A549 (cell line): ENCODE results near the gene TCF25. TPM values are rescaled to one million over a fixed set of nuclear protein-coding genes. Genes with fewer than 3 reads are reported as not detected.

ENCODE experiments used
- ATAC-seq, 2 experiments: fragments of 200-7000 bp in 1 of 2; fragments of >200 bp in 1 of 2; cut with Nextera tagmentation in 1 of 2; cut with Tn5 transposase in 1 of 2; 3 replicates each; pipeline versions ENCODE4 v1.8.0 to v1.9.1; 2018 to 2020; ENCODE audit warnings: mild to moderate bottlenecking in 1 of 2, moderate library complexity in 1 of 2
- CTCF ChIA-PET: fragments of 300-600 bp; sonication (Branson Sonifier 250); formaldehyde crosslinking; extraction: SDS; loops from one replicate; lab custom pipeline; 2021; ENCODE audit warnings: antibody characterized with exemption, inconsistent platforms; lab: Yijun Ruan, JAX
- POLR2A ChIA-PET: fragments of 350-600 bp; formaldehyde crosslinking; extraction: SDS; loops from one replicate; lab custom pipeline; 2021; ENCODE audit warnings: antibody characterized with exemption, inconsistent platforms; lab: Yijun Ruan, JAX
- DNase-seq, 2 experiments: peaks; one replicate each; pipeline versions ENCODE4 v3.0.0 to v3.0.0-alpha.2; 2011 to 2016; ENCODE audit warnings: low read depth in 1 of 2, low spot score in 1 of 2
- FAIRE-seq: peaks from 2 replicates; lab custom pipeline; 2011; peaks lifted over from hg19 to GRCh38; lab: Jason Lieb, UNC
- H3K27ac ChIP-seq, 2 experiments: fragments of >200 bp; sonication (Bioruptor Twin); formaldehyde crosslinking; 3 replicates each; pipeline ENCODE4 v1.5.1; 2016 to 2017
- H3K4me1 ChIP-seq: fragments of >200 bp; sonication (Bioruptor Twin); formaldehyde crosslinking; 3 replicates; pipeline ENCODE4 v1.6.1; 2016
- H3K4me2 ChIP-seq: fragments of >200 bp; sonication (Bioruptor Twin); formaldehyde crosslinking; 3 replicates; pipeline ENCODE4 v1.6.1; 2016
- H3K4me3 ChIP-seq: fragments of >200 bp; sonication (Bioruptor Twin); formaldehyde crosslinking; 3 replicates; pipeline ENCODE4 v1.5.1; 2016
- H3K9me3 ChIP-seq: fragments of >200 bp; sonication (Bioruptor Twin); formaldehyde crosslinking; 3 replicates; pipeline ENCODE4 v1.6.1; 2016
- ATOH8 ChIP-seq: fragments of 250-450 bp; sonication (Bioruptor Pico); IDR thresholded peaks from 2 replicates; pipeline ENCODE4 v1.5.0; 2020; ENCODE audit warnings: low read depth, mild to moderate bottlenecking, moderate library complexity
- CBX8 ChIP-seq: fragments of 200-600 bp; sonication (generic); IDR thresholded peaks from 2 replicates; pipeline ENCODE4 v1.6.1; 2016
- CHD4 ChIP-seq: fragments of 200-600 bp; sonication (generic); IDR thresholded peaks from 2 replicates; pipeline ENCODE4 v1.6.1; 2016; ENCODE audit warnings: antibody characterized with exemption, mild to moderate bottlenecking, borderline replicate concordance
- CTCF ChIP-seq: fragments of >200 bp; sonication (Bioruptor Twin); formaldehyde crosslinking; IDR thresholded peaks from 3 replicates; pipeline ENCODE4 v1.5.1; 2016
- E2F6 ChIP-seq: IDR thresholded peaks from 2 replicates; pipeline ENCODE4 v1.6.1; 2012; ENCODE audit warnings: low read depth, borderline replicate concordance
- ESRRA ChIP-seq: fragments of 150-350 bp; IDR thresholded peaks from 2 replicates; pipeline ENCODE4 v1.6.1; 2014; ENCODE audit warnings: mild to moderate bottlenecking, low read length, borderline replicate concordance
- FOSB ChIP-seq: fragments of 250-450 bp; sonication (Bioruptor Pico); IDR thresholded peaks from 2 replicates; pipeline ENCODE4 v1.5.0; 2020; ENCODE audit warnings: mild to moderate bottlenecking, moderate library complexity
- FOSL2 ChIP-seq, 2 experiments: fragments of 450-650 bp in 1 of 2; fragments of >200 bp in 1 of 2; sonication (Bioruptor Twin) in 1 of 2; formaldehyde crosslinking; IDR thresholded peaks; 2 replicates each; pipeline versions ENCODE4 v1.5.0 to v1.6.1; 2016 to 2020; ENCODE audit warnings: mild to moderate bottlenecking in 1 of 2, moderate library complexity in 1 of 2
- FOXS1 ChIP-seq: fragments of 250-450 bp; sonication (Bioruptor Pico); IDR thresholded peaks from 2 replicates; pipeline ENCODE4 v1.5.0; 2020; ENCODE audit warnings: mild to moderate bottlenecking, moderate library complexity
- GATA3 ChIP-seq: IDR thresholded peaks from 2 replicates; pipeline ENCODE4 v1.6.1; 2012; ENCODE audit warnings: borderline replicate concordance
- HOXA7 ChIP-seq: fragments of 250-450 bp; sonication (Bioruptor Pico); IDR thresholded peaks from 2 replicates; pipeline ENCODE4 v1.5.0; 2020; ENCODE audit warnings: mild to moderate bottlenecking, moderate library complexity
- KDM1A ChIP-seq: fragments of 200-600 bp; sonication (generic); IDR thresholded peaks from 2 replicates; pipeline ENCODE4 v1.6.1; 2016; ENCODE audit warnings: low read depth, mild to moderate bottlenecking
- KDM5A ChIP-seq: fragments of 200-600 bp; sonication (generic); IDR thresholded peaks from 2 replicates; pipeline ENCODE4 v1.6.1; 2016; ENCODE audit warnings: antibody characterized with exemption, mild to moderate bottlenecking
- MAFK ChIP-seq: fragments of 450-650 bp; IDR thresholded peaks from 2 replicates; pipeline ENCODE4 v1.6.1; 2014; ENCODE audit not compliant: partially characterized antibody
- MYC ChIP-seq: IDR thresholded peaks from 2 replicates; pipeline ENCODE4 v1.6.1; 2012; ENCODE audit warnings: mild to moderate bottlenecking, inconsistent platforms, low read length, improper control_type of control experiment, borderline replicate concordance
- PBX3 ChIP-seq: IDR thresholded peaks from 2 replicates; pipeline ENCODE4 v1.6.1; 2012
- PHF8 ChIP-seq: fragments of 200-600 bp; sonication (generic); IDR thresholded peaks from 2 replicates; pipeline ENCODE4 v1.6.1; 2016; ENCODE audit warnings: low read depth, mild to moderate bottlenecking, antibody characterized with exemption, moderate library complexity, borderline replicate concordance
- RFX5 ChIP-seq: fragments of 450-650 bp; IDR thresholded peaks from 2 replicates; pipeline ENCODE4 v1.7.1; 2014; ENCODE audit warnings: antibody characterized with exemption, mild to moderate bottlenecking, moderate library complexity
- RNF2 ChIP-seq: fragments of 200-600 bp; sonication (generic); IDR thresholded peaks from 2 replicates; pipeline ENCODE4 v1.6.1; 2016; ENCODE audit warnings: low read depth, mild to moderate bottlenecking, antibody characterized with exemption, moderate library complexity, borderline replicate concordance
- SMC3 ChIP-seq: fragments of >200 bp; sonication (Bioruptor Twin); formaldehyde crosslinking; IDR thresholded peaks from 3 replicates; pipeline ENCODE4 v1.6.1; 2018; ENCODE audit warnings: inconsistent platforms
- TFCP2L1 ChIP-seq: fragments of 250-450 bp; sonication (Bioruptor Pico); IDR thresholded peaks from 2 replicates; pipeline ENCODE4 v1.5.0; 2021; ENCODE audit warnings: mild to moderate bottlenecking
- TP53 ChIP-seq: fragments of 250-450 bp; sonication (Bioruptor Pico); IDR thresholded peaks from 2 replicates; pipeline ENCODE4 v1.5.0; 2021; ENCODE audit warnings: mild to moderate bottlenecking, moderate library complexity
- USF2 ChIP-seq: fragments of 450-650 bp; IDR thresholded peaks from 2 replicates; pipeline ENCODE4 v1.6.1; 2014; ENCODE audit warnings: antibody characterized with exemption
- ZNF302 ChIP-seq: fragments of 250-450 bp; sonication (Bioruptor Pico); IDR thresholded peaks from 2 replicates; pipeline ENCODE4 v1.9.0; 2021; ENCODE audit warnings: inconsistent platforms, mild to moderate bottlenecking, moderate library complexity
- WGBS: methylation state at CpG from one replicate; pipeline ENCODE4 v1.1.6; 2017; ENCODE audit errors: missing lambda C conversion rate; 5-methylcytosine and 5-hydroxymethylcytosine counted together
- polyA plus RNA-seq, 4 experiments: library from polyadenylated mRNA; depleted of rRNA in 3 of 4; stranded (reverse); fragments of >200 nt; fragmentation: RNase III in 1 of 4; extraction: RNeasy Plus Mini Kit Qiagen cat#74134 plus additional on column Dnase treatment in 1 of 4; gene quantifications; 2 replicates in 3 of 4; 3 replicates in 1 of 4; pipeline ENCODE4 v1.2.3, GENCODE V29; 2011 to 2017

TCF25 gene
- polyA plus RNA-seq, 2 of the 4 experiments (the other 2 are of a cell fraction): 125 TPM

GRCh38 chr16:89957216-89957785 lies 83.9 kb downstream of the TCF25 start:
- WGBS: 86% methylated on average over 20 of the region's 23 CpGs
- H3K9me3 ChIP-seq: no peaks in the 10 kb centered on the region
- FAIRE-seq: no peak
- ChIA-PET CTCF (interaction anchor here (1.3 to 2.1 kb wide), 2 partner anchors 9 to 96 kb away, joined by 3 to 7 read pairs; no protein-coding TSS in a partner anchor), POLR2A (no interaction called here)
- no peak overlapping the region for H3K27ac ChIP-seq
- TF ChIP-seq RFX5: no peak
- TF ChIP-seq RNF2: no peak
- no peak for TF ChIP-seq KDM5A
- TF ChIP-seq FOSL2 (IDR thresholded peaks at IDR 0.05): no peak
- TF ChIP-seq FOSL2 (CRISPR knock-in tag; IDR thresholded peaks at IDR 0.05): no peak
- TF ChIP-seq PBX3: no peak
- no peak for TF ChIP-seq FOXS1 (CRISPR knock-in tag)
- no peak for TF ChIP-seq ATOH8
- TF ChIP-seq PHF8: no peak
- TF ChIP-seq ESRRA: no peak
- TF ChIP-seq SMC3: no peak
- no peak overlapping the region for H3K4me3 ChIP-seq
- H3K4me1 ChIP-seq: no peaks in the 10 kb centered on the region
- ATAC-seq: no peak
- no peak overlapping the region for H3K4me2 ChIP-seq
- no peak for DNase-seq

GRCh38 chr16:89958068-89958467 lies 84.7 kb downstream of the TCF25 start:
- H3K9me3 ChIP-seq: no peaks in the 10 kb centered on the region
- H3K4me1 ChIP-seq: no peaks in the 10 kb centered on the region
- 82% methylated on average over 5 of the region's 7 CpGs for WGBS
- ATAC-seq (peak; percentile 44 to 94; a peak in 3 of 6 replicates), DNase-seq (peak; percentile 58 to 66)
- no peak overlapping the region for H3K4me2 ChIP-seq
- H3K4me3 ChIP-seq: no peak overlapping the region
- TF ChIP-seq USF2 (peak; percentile 87), HOXA7 (no peak), MYC (no peak), FOXS1 (CRISPR knock-in tag) (no peak), TFCP2L1 (CRISPR knock-in tag) (no peak), E2F6 (no peak), KDM1A (no peak), ZNF302 (CRISPR knock-in tag) (no peak)
- TF ChIP-seq, all 56 proteins: peak for 1
- no peak for FAIRE-seq
- ChIA-PET CTCF (interaction anchor here (0.6 to 2.1 kb wide), 3 partner anchors 8 to 97 kb away, joined by 3 to 7 read pairs (median 4); no protein-coding TSS in a partner anchor), POLR2A (no interaction called here)
- H3K27ac ChIP-seq: no peak overlapping the region

GRCh38 chr16:89958596-89958995 lies 85.2 kb downstream of the TCF25 start:
- H3K4me2 ChIP-seq: no peak overlapping the region
- ATAC-seq (no peak), FAIRE-seq (no peak), DNase-seq (no peak)
- WGBS: 94% methylated on average over 10 of the region's 10 CpGs
- no peaks in the 10 kb centered on the region for H3K4me1 ChIP-seq
- no peaks in the 10 kb centered on the region for H3K9me3 ChIP-seq
- H3K27ac ChIP-seq: no peak overlapping the region
- TF ChIP-seq HOXA7 (no peak), CTCF (no peak), CHD4 (no peak), CBX8 (no peak), ESRRA (no peak), FOSB (CRISPR knock-in tag) (no peak), KDM5A (no peak), RNF2 (no peak), MAFK (no peak), TP53 (no peak), GATA3 (no peak)
- ChIA-PET CTCF (interaction anchor here (0.9 to 2.8 kb wide), 3 partner anchors 9 to 97 kb away, joined by 4 to 8 read pairs (median 7); no protein-coding TSS in a partner anchor), POLR2A (interaction anchor here (0.9 kb wide), 1 partner anchor 14 kb away, joined by 3 read pairs; no protein-coding TSS in a partner anchor)
- no peak overlapping the region for H3K4me3 ChIP-seq
